Activated naive CD4-positive, alpha-beta T cell (primary cell): ENCODE data around the gene SMG6.
"Not testable (repeated sequence)": the region's sequence is repeated elsewhere in the genome, so short reads cannot be mapped to it uniquely, and the experiment has no call there.

ENCODE experiments used
- DNase-seq, 4 experiments: peaks; one replicate each; lab custom pipeline; 2025; lab: John Stamatoyannopoulos, UW

Gene SMG6

DNA sequence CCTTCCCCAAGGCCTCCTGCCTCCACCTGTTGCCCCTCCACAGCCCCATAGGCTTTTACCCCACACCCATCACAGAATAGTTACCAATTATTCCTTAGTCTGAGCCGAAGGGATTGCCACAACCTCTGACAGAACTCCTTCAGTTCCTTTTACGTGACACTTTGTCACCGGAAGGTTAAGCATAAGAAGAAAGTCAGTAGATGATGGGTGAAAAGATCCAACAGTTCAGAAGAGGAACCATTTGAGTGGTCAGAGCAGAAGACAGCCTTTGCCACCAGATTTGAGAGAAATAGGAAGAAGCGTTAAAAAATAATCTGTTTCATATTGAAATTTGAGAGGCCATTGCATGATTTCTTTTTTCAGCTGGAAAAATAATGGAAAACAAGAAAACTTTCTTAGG lies 1.3 kb upstream of the SMG6 start:
- DNase-seq, result no peak

DNA sequence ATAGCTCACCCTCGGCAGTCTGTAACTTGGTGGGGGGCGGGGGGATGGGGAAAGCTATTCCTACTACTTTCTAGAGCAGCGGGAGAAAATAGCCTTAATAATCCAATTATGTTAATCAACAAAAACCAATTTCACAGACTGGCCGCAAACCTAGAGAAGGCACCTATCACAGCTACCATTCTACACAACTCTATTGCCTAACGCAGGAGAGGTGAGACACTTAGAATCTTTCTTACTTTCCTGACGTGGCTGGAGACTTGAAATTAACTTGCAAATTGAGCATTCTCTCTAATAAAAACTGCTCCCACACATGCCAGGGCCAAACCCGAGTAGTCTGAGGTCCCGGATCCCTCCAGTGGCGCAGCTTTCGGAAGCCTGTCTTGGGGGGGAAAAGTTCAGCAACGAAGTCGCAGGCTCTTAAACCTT lies 794 bp downstream of the SMG6 start:
- DNase-seq, result no peak

GRCh38 chr17:2299756-2300155 lies 3.8 kb downstream of the SMG6 start:
- no peak for DNase-seq

DNA sequence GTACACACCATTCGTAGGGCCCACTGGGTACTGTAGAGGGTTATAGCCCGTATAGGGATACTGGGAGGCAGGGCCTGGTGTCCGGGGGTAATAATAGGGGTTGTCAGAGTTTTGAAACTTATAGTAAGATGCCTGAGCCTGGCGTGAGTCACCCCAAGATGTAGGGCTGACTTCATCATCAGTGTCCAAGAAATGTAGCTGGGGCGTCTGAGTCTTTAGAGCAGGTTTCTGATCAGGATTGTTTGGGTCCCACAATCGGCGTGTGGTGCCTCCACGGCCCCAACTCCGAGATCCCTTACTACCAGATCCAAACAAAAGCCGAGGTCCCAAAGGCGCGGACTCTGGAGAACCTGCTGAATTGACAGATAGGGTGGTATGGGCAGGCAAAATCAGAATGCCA lies 4.4 kb downstream of the SMG6 start:
- no peak for DNase-seq

- no peak for DNase-seq
Measured at GRCh38 chr17:2297023-2297422, 6.6 kb downstream of the SMG6 start.

DNA sequence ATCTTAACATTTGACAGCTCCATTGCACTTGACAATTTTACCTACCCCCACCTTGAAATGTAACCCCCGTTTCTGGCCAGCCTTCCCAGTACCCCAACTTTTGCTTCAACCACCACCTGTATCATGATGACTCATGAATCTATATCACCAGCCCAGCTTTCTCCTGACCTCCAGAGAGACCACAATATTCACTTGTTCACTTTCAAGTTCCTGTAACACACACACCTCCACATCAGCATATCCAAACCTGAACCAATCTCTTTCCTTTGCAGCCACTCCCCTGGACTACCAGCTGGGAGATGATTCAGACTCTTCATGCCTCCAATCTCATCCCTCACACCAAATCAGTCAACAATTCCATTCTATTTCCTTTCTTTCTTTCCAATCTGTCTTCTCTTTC lies 8.0 kb downstream of the SMG6 start:
- no peak for DNase-seq

GRCh38 chr17:2292100-2292499 lies 11.5 kb downstream of the SMG6 start:
- no peak for DNase-seq

DNA sequence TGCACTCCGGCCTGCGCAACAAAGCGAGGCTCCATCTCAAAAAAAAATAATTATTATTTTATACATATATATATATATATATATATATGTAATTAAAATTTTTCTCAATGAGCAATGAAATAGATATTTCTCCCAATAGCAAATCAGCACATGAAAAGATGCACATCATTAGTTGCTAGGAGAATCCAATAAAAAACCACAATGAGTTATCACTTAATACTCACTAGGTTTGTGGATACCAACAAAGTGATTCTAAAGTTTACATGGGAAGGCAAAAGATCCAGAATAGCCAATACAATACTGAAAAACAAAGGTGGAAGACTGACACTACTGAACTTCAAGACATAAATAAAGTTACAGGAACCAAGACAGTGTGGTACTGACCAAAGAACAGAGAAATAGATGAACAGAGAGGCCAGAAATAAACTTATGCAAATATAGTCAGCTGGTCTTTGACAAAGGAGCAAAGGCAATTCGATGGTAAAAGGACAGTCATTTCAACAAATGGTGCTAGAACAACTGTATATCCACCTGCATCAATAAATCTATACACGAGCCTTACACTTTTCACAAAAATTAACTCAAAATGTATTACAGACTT lies 13.6 kb downstream of the SMG6 start:
- no peak for DNase-seq

- DNase-seq, result no peak
Measured at GRCh38 chr17:2283302-2283701, 20.3 kb downstream of the SMG6 start.

DNA sequence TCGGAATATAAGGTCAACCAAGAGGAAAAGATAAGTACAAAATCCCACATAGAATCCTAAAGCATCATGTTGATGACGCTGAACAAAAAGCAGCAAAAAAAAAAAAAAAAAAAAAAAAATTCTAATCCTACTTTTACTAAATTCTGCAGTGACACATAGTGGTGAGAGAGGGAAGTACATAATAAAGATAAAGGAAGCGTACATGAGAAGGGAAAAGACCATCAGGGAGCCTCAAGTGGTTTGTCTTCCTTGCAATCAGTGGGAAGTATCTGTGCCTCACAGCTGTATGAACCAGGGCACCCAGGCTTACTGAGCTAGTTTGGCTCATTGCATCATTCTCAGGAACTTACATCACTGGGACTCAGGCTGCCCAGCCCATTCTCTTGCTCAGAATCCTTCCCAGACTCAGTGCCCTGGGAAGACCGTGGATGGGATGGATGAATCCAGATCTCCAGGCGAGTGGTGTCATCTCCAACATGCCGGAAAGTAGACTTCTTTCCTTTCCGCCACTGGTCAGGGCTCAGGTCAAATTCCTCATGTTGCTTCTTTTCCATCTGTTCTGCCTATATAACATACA lies 21.2 kb downstream of the SMG6 start:
- no peak for DNase-seq

DNA sequence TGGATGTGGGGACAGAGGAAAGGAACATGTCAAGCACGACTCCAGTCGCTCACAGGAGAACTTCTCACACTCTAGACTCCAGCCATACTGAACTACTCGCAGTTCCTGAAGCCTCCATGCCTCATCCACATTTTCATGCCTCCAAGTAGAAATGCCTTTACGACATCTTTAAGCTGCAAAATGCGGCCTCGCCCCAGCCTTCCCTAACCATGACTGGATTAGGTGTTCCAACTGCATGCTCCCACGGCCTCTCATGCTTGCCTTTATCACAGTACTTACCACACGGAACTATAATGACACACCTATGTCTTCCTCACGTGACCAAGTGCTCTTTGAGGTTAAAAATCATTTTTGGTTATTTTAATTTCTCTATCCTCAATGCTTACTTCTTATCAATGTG lies 23.9 kb downstream of the SMG6 start:
- DNase-seq, result no peak

DNA sequence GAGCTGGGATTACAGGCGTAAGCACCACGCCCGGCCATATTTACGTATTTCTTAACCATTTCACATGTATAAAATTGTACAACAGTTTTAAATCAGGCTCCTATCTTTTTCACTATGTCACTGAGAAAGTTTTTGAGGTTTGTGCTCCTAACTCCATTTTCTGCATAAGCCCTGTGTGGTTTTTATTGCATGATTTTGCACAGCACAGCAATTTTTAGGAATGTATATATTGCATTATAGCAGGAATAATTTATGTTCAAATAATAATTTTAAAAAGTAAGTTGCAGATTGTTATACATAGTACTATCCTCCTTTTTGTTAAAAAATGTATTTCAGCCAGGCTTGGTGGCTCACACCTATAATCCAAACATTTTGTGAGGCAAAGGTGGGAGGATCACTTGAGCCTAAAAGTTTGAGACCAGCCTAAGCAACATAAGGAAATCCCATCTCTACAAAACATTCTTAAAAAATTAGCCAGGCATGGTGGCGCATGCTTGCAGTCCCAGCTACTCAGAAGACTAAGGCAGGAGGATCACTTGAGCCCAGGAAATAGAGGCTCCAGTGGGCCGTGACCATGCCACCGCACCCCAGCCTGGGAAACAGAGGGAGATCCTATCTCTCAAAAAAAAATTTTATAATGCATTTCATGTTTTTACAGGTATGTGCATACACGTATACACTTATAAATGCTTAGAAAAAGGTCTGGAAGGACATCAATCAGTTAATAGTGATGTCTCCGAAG lies 26.0 kb downstream of the SMG6 start:
- DNase-seq, result no peak

GRCh38 chr17:2275722-2276121 lies 27.9 kb downstream of the SMG6 start:
- DNase-seq, result no peak

DNA sequence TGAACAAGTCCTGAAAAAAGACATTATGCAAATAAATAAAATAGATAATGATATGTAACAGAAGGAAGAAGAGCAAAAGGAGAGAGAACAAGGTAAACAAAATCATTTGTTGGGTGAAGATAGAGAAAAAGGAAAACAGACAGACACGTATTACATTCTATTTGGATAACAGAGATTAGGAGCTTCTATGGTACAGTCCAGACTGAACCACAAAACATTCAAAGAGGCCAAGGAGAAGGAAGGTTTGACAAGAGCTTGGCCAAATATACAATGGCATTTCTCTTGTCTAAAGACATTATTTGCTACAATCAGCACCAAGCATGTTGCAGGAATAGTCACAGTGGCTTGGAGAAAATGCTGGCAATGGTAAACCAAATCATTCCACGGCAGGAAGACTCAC lies 29.2 kb downstream of the SMG6 start:
- DNase-seq, result no peak

GRCh38 chr17:2271985-2272702 lies 31.4 kb downstream of the SMG6 start:
- DNase-seq, result no peak

DNA sequence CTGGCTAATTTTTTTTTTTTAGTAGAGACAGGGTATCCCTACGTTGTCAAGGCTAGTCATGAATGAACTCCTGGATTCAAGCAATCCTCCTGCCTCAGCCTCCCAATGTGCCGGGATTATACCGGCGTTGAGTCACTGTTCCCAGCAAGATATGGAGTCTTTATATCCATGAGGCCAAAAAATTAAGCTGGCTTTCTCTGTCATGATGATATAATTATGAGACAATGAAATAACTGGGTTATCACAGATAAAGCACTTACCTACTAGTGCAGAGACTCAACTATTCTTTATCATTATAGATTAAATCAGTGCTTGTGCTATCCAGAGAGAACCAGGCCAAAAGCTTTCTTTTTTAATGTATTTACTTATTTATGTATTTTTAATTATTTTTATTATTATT lies 36.2 kb downstream of the SMG6 start:
- DNase-seq, result no peak

DNA sequence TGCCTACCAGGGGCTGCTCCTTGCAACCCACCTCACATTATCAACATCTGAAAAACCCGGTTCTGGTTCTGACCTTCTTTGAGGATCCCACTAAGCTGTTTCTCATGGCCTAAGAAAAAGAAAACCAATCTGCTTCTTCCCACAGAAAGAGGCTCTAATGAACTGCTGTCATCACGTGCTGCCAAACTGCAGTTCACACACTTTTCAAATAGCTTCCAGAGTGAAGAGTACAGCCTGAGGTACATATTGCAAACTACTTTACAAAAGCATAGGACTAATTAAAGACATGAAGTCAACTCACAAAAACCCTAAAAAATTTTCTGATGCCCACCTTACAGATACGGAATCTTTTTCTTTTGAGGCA lies 36.7 kb downstream of the SMG6 start:
- DNase-seq, result no peak

- DNase-seq, result peak; percentile 19 to 55 (median 34)
Measured at GRCh38 chr17:2266045-2266864, 37.3 kb downstream of the SMG6 start.

- not testable (repeated sequence) for DNase-seq
Measured at GRCh38 chr17:2265166-2265565, 38.4 kb downstream of the SMG6 start.

- DNase-seq, result no peak
Measured at GRCh38 chr17:2264067-2264860, 39.3 kb downstream of the SMG6 start.
